SK-N-SH (cell line): Measurements from ENCODE around the gene ARIH2.

ENCODE experiments used
- EP300 ChIP-seq, 2 experiments: IDR thresholded peaks; 2 replicates each; pipeline versions ENCODE4 v1.4.0 to v1.6.1; 2012; ENCODE audit warnings: borderline replicate concordance in 1 of 2, low read depth in 1 of 2, low read length in 1 of 2
- GABPA ChIP-seq: IDR thresholded peaks from 2 replicates; pipeline ENCODE4 v1.4.0; 2012; ENCODE audit warnings: low read depth, mild to moderate bottlenecking
- POLR2AphosphoS5 ChIP-seq: IDR thresholded peaks from 2 replicates; pipeline ENCODE4 v1.6.1; 2012; ENCODE audit warnings: low read depth, low read length
- SIN3A ChIP-seq: IDR thresholded peaks from 2 replicates; pipeline ENCODE4 v1.6.1; 2012; ENCODE audit warnings: low read depth, mild to moderate bottlenecking, low read length, moderate library complexity, borderline replicate concordance
- TCF12 ChIP-seq: IDR thresholded peaks from 2 replicates; pipeline ENCODE4 v1.4.0; 2012
- TF ChIP-seq, protein P1 (sequence below): fragments of 200-600 bp; sonication (generic); IDR thresholded peaks from 2 replicates; pipeline ENCODE4 v1.6.1; 2017; ENCODE audit warnings: antibody characterized with exemption, mild to moderate bottlenecking, moderate library complexity
- TF ChIP-seq, protein P2 (sequence below): IDR thresholded peaks from 2 replicates; pipeline ENCODE4 v1.4.0; 2012; ENCODE audit warnings: low read depth, borderline replicate concordance
- TF ChIP-seq, protein P3 (sequence below): IDR thresholded peaks from 2 replicates; pipeline ENCODE4 v1.6.1; 2012; ENCODE audit warnings: mild to moderate bottlenecking, low read depth, low read length, moderate library complexity

DNA sequence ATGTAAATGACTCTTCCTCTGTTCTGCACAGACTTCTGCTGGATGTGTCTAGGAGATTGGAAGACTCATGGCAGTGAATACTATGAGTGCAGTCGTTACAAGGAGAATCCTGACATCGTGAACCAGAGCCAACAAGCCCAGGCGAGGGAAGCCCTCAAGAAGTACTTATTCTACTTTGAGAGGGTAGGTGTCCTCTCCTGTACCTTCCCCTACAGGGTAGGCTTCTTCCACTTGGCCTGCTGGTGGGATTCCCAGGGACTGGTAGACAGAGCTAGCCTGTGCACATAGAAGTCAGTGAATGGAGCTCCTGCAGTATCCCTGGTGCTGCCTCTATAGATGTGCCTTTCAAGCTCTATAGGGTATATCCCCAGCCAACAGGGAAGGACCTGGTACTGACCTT, 60.8 kb downstream of the ARIH2 start:
- TF ChIP-seq POLR2AphosphoS5: no peak
- TF ChIP-seq, protein P1, sequence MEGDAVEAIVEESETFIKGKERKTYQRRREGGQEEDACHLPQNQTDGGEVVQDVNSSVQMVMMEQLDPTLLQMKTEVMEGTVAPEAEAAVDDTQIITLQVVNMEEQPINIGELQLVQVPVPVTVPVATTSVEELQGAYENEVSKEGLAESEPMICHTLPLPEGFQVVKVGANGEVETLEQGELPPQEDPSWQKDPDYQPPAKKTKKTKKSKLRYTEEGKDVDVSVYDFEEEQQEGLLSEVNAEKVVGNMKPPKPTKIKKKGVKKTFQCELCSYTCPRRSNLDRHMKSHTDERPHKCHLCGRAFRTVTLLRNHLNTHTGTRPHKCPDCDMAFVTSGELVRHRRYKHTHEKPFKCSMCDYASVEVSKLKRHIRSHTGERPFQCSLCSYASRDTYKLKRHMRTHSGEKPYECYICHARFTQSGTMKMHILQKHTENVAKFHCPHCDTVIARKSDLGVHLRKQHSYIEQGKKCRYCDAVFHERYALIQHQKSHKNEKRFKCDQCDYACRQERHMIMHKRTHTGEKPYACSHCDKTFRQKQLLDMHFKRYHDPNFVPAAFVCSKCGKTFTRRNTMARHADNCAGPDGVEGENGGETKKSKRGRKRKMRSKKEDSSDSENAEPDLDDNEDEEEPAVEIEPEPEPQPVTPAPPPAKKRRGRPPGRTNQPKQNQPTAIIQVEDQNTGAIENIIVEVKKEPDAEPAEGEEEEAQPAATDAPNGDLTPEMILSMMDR: no peak
- TF ChIP-seq, protein P2, sequence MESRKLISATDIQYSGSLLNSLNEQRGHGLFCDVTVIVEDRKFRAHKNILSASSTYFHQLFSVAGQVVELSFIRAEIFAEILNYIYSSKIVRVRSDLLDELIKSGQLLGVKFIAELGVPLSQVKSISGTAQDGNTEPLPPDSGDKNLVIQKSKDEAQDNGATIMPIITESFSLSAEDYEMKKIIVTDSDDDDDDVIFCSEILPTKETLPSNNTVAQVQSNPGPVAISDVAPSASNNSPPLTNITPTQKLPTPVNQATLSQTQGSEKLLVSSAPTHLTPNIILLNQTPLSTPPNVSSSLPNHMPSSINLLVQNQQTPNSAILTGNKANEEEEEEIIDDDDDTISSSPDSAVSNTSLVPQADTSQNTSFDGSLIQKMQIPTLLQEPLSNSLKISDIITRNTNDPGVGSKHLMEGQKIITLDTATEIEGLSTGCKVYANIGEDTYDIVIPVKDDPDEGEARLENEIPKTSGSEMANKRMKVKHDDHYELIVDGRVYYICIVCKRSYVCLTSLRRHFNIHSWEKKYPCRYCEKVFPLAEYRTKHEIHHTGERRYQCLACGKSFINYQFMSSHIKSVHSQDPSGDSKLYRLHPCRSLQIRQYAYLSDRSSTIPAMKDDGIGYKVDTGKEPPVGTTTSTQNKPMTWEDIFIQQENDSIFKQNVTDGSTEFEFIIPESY: no peak
- no peak for TF ChIP-seq EP300 (IDR thresholded peaks at IDR 0.05; ENCODE audit: borderline replicate concordance in 1 of 2, low read depth in 1 of 2, low read length in 1 of 2)
- TF ChIP-seq SIN3A: no peak
- no peak for TF ChIP-seq TCF12
- TF ChIP-seq GABPA: no peak
- TF ChIP-seq, protein P3, sequence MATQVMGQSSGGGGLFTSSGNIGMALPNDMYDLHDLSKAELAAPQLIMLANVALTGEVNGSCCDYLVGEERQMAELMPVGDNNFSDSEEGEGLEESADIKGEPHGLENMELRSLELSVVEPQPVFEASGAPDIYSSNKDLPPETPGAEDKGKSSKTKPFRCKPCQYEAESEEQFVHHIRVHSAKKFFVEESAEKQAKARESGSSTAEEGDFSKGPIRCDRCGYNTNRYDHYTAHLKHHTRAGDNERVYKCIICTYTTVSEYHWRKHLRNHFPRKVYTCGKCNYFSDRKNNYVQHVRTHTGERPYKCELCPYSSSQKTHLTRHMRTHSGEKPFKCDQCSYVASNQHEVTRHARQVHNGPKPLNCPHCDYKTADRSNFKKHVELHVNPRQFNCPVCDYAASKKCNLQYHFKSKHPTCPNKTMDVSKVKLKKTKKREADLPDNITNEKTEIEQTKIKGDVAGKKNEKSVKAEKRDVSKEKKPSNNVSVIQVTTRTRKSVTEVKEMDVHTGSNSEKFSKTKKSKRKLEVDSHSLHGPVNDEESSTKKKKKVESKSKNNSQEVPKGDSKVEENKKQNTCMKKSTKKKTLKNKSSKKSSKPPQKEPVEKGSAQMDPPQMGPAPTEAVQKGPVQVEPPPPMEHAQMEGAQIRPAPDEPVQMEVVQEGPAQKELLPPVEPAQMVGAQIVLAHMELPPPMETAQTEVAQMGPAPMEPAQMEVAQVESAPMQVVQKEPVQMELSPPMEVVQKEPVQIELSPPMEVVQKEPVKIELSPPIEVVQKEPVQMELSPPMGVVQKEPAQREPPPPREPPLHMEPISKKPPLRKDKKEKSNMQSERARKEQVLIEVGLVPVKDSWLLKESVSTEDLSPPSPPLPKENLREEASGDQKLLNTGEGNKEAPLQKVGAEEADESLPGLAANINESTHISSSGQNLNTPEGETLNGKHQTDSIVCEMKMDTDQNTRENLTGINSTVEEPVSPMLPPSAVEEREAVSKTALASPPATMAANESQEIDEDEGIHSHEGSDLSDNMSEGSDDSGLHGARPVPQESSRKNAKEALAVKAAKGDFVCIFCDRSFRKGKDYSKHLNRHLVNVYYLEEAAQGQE: no peak
